ENCODE data around the gene ELP4.

- TF ChIP-seq, protein P1, sequence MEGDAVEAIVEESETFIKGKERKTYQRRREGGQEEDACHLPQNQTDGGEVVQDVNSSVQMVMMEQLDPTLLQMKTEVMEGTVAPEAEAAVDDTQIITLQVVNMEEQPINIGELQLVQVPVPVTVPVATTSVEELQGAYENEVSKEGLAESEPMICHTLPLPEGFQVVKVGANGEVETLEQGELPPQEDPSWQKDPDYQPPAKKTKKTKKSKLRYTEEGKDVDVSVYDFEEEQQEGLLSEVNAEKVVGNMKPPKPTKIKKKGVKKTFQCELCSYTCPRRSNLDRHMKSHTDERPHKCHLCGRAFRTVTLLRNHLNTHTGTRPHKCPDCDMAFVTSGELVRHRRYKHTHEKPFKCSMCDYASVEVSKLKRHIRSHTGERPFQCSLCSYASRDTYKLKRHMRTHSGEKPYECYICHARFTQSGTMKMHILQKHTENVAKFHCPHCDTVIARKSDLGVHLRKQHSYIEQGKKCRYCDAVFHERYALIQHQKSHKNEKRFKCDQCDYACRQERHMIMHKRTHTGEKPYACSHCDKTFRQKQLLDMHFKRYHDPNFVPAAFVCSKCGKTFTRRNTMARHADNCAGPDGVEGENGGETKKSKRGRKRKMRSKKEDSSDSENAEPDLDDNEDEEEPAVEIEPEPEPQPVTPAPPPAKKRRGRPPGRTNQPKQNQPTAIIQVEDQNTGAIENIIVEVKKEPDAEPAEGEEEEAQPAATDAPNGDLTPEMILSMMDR (IDR thresholded peaks at IDR 0.05), result no peak
- TF ChIP-seq EZH2 (IDR thresholded peaks at IDR 0.05; ENCODE audit: borderline replicate concordance, insufficient read depth, low read depth, low read length, poor library complexity, severe bottlenecking), result no peak
Measured at GRCh38 chr11:31820438-31820818, 310.9 kb downstream of the ELP4 start.

Data from B cell (primary cell).